ENCODE results near the gene PIK3R1.

Gene PIK3R1

GRCh38 chr5:68182094-68182493, 33.5 kb upstream of the PIK3R1 start:
- TF ChIP-seq CTCF (IDR thresholded peaks at IDR 0.05; ENCODE audit: extremely low read depth, insufficient read depth, missing control alignments) = no peak
- DNase-seq (ENCODE audit: low spot score) = no peak
- in situ Hi-C loops (cut with MboI; ENCODE audit: low pct_unique_long_range_greater_than_20kb, low sequenced_read_pairs, unreplicated experiment) = no loop called here

DNA sequence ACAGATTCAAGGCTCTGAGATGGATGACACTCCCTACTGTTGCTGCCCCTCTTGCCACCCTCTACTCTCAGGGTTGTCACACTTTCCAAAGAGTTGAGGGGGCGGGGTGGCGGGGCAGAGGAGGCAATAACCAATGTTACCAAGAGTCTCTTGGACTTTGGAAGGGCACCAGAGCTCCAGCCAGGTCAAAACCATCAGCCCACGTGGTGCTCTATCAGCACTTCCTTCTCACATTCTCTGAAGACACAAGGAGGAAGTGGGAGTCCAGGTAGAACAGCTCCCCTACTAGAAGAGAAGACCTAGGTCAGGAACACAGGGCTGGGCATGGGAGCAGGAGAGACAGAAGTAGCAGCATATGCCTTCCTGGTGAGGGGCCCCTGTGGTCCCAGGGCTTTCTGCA, 33.0 kb upstream of the PIK3R1 start:
- no peak for TF ChIP-seq CTCF (IDR thresholded peaks at IDR 0.05; ENCODE audit: extremely low read depth, insufficient read depth, missing control alignments)
- in situ Hi-C loops (cut with MboI; ENCODE audit: low pct_unique_long_range_greater_than_20kb, low sequenced_read_pairs, unreplicated experiment) = no loop called here
- DNase-seq (ENCODE audit: low spot score) = no peak

DNA sequence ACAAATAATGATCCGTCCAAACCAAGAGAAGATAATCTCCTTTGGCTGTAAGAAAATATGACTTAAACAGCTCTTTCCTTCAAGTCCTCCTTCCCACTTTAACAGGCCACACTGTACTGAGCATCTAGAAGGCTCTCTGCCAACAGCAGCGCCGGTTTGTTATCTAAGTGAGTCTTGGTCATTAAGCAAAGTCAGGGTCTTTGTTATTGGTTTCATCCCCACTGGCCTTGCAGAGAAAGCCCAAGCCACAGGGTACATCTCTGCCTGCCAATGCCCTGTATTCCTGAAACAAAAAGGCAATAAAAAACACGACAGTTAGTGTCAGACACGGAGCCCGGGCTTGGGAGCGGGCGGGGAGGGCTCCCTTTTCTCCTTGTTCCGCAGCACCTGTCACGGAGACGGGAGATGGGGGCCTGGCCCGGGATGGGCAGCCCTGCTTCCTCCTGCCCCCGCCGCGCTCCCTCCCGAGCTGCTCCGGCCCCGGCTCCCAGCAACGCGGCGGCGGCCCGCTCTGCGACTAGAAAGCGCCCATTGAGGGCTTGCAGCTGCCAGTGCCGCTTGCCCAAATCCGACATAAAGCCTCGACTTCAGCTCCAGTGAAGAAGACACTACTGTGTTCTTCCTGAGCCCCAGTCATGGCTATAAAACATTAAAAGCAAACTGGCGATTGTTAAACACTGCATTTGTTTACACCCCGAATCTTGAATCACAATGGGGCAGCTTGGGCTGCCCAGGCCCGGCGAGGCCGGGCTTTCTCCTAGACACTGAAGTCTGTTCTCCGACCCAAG, 28.1 kb upstream of the PIK3R1 start:
- no peak for TF ChIP-seq CTCF (IDR thresholded peaks at IDR 0.05; ENCODE audit: extremely low read depth, insufficient read depth, missing control alignments)
- peak; percentile 29 for DNase-seq (ENCODE audit: low spot score)
- in situ Hi-C loops (cut with MboI; ENCODE audit: low pct_unique_long_range_greater_than_20kb, low sequenced_read_pairs, unreplicated experiment) = no loop called here

GRCh38 chr5:68189171-68189570, 26.4 kb upstream of the PIK3R1 start:
- in situ Hi-C loops (cut with MboI; ENCODE audit: low pct_unique_long_range_greater_than_20kb, low sequenced_read_pairs, unreplicated experiment) = no loop called here
- TF ChIP-seq CTCF (IDR thresholded peaks at IDR 0.05; ENCODE audit: extremely low read depth, insufficient read depth, missing control alignments) = no peak
- no peak for DNase-seq (ENCODE audit: low spot score)

- DNase-seq (ENCODE audit: low spot score) = no peak
- in situ Hi-C loops (cut with MboI; ENCODE audit: low pct_unique_long_range_greater_than_20kb, low sequenced_read_pairs, unreplicated experiment) = no loop called here
- TF ChIP-seq CTCF (IDR thresholded peaks at IDR 0.05; ENCODE audit: extremely low read depth, insufficient read depth, missing control alignments) = no peak
These were observed 25.9 kb upstream of the PIK3R1 start for GRCh38 chr5:68189613-68190012.

DNA sequence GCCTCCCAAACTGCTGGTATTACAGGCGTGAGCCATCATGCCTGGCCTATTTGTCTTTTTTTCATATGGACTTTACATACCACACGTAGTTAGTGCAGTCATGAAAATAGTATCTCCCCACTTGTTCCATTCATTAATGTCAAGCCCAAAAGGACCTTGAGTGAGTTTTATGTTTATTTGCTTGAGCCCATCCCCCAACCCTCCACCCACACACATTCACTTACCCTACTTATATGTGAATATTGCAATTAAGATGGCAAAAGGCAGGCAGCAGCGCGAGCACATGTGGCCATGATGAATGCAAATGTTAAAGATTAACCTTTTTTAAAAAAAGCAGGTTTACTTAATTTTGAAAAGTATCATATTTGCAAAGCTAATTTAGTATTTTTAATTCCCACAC, 24.9 kb upstream of the PIK3R1 start:
- no peak for TF ChIP-seq CTCF (IDR thresholded peaks at IDR 0.05; ENCODE audit: extremely low read depth, insufficient read depth, missing control alignments)
- in situ Hi-C loops (cut with MboI; ENCODE audit: low pct_unique_long_range_greater_than_20kb, low sequenced_read_pairs, unreplicated experiment) = no loop called here
- DNase-seq (ENCODE audit: low spot score) = no peak
